Osteoblast (primary cell): Measurements from ENCODE around the gene CPEB3. TPM values are rescaled to one million over a fixed set of nuclear protein-coding genes. Genes with fewer than 3 reads are reported as not detected.

ENCODE experiments used
- DNase-seq: peaks from one replicate; pipeline ENCODE4 v3.0.0; 2011; ENCODE audit warnings: low spot score, mixed read lengths; ENCODE audit not compliant: insufficient read length; ENCODE audit errors: missing footprints
- H2AFZ ChIP-seq: 2 replicates; pipeline ENCODE4 v1.6.0; 2011; ENCODE audit warnings: mild to moderate bottlenecking, low read length
- H3K27ac ChIP-seq: 2 replicates; pipeline ENCODE4 v1.5.1; 2011; ENCODE audit warnings: mild to moderate bottlenecking, low read depth, low read length, moderate library complexity
- H3K27me3 ChIP-seq: 2 replicates; pipeline ENCODE4 v1.6.0; 2012; ENCODE audit warnings: mild to moderate bottlenecking, control low read depth, inconsistent platforms, low read length, moderate library complexity; ENCODE audit not compliant: insufficient read depth
- H3K36me3 ChIP-seq: 2 replicates; pipeline ENCODE4 v1.5.1; 2011; ENCODE audit warnings: mild to moderate bottlenecking, low read length, control low read depth, moderate library complexity; ENCODE audit not compliant: insufficient read depth
- H3K4me1 ChIP-seq: 2 replicates; pipeline ENCODE4 v1.5.1; 2011; ENCODE audit warnings: mild to moderate bottlenecking, low read length, control low read depth, moderate library complexity; ENCODE audit not compliant: insufficient read depth
- H3K4me2 ChIP-seq: 2 replicates; pipeline ENCODE4 v1.6.0; 2011; ENCODE audit warnings: mild to moderate bottlenecking, low read length; ENCODE audit not compliant: insufficient read depth
- H3K4me3 ChIP-seq: fragments of 200-600 bp; sonication (generic); 3 replicates; pipeline ENCODE4 v1.5.1; 2012; ENCODE audit warnings: mild to moderate bottlenecking, low read length, inconsistent platforms; ENCODE audit not compliant: insufficient read depth
- H3K79me2 ChIP-seq: 2 replicates; pipeline ENCODE4 v1.6.0; 2012; ENCODE audit warnings: mild to moderate bottlenecking, low read length, control low read depth, inconsistent platforms; ENCODE audit not compliant: insufficient read depth
- H3K9me3 ChIP-seq: 2 replicates; pipeline ENCODE4 v1.5.1; 2011; ENCODE audit warnings: low read depth, low read length, control low read depth
- H4K20me1 ChIP-seq: 2 replicates; pipeline ENCODE4 v1.6.0; 2012; ENCODE audit warnings: mild to moderate bottlenecking, low read length, control low read depth; ENCODE audit not compliant: insufficient read depth
- total RNA-seq: library from RNA; depleted of rRNA; stranded (reverse); fragments of >200 nt; gene quantifications from 2 replicates; pipeline ENCODE4 v1.2.3, GENCODE V29; 2012
- TF ChIP-seq, protein P1 (sequence below): IDR thresholded peaks from 2 replicates; pipeline ENCODE4 v1.5.1; 2011; ENCODE audit warnings: mild to moderate bottlenecking, low read depth, low read length, moderate library complexity; ENCODE audit errors: extremely low read depth

CPEB3 gene
- total RNA-seq, 1 donor, result 1.1 TPM

- peaks cover 15% of the 10 kb centered on the region for H4K20me1 ChIP-seq
- no peaks in the 10 kb centered on the region for H3K27me3 ChIP-seq
- no peaks in the 10 kb centered on the region for H3K9me3 ChIP-seq
- peaks cover 64% of the 10 kb centered on the region for H3K79me2 ChIP-seq
- H3K36me3 ChIP-seq, result peaks cover 3% of the 10 kb centered on the region
- H3K4me3 ChIP-seq, result no peak overlapping the region
- no peak for DNase-seq
- no peaks in the 10 kb centered on the region for H3K4me1 ChIP-seq
- TF ChIP-seq, protein P1, sequence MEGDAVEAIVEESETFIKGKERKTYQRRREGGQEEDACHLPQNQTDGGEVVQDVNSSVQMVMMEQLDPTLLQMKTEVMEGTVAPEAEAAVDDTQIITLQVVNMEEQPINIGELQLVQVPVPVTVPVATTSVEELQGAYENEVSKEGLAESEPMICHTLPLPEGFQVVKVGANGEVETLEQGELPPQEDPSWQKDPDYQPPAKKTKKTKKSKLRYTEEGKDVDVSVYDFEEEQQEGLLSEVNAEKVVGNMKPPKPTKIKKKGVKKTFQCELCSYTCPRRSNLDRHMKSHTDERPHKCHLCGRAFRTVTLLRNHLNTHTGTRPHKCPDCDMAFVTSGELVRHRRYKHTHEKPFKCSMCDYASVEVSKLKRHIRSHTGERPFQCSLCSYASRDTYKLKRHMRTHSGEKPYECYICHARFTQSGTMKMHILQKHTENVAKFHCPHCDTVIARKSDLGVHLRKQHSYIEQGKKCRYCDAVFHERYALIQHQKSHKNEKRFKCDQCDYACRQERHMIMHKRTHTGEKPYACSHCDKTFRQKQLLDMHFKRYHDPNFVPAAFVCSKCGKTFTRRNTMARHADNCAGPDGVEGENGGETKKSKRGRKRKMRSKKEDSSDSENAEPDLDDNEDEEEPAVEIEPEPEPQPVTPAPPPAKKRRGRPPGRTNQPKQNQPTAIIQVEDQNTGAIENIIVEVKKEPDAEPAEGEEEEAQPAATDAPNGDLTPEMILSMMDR, result no peak
- no peak overlapping the region for H3K4me2 ChIP-seq
- no peak overlapping the region for H3K27ac ChIP-seq
- H2AFZ ChIP-seq, result no peak overlapping the region
These were observed 32.2 kb upstream of the CPEB3 start for GRCh38 chr10:92323079-92323478.

DNA sequence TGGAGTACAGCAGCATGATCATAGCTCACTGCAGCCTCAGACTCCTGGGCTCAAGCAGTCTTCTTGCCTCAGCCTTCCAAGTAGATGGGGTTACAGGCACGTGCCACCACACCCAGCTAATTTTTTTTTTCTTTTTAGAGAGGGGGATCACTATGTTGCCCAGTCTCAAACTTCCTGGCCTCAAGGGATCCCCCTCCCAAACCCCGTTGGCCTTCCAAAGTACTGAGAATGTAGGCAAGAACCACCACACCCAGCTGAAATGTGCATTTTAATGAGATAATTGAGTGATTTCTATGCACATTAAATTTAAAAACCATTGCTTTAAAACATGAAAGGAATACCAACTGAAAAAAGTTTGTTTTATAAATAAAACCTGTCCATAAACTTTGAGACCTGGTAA lies 25.7 kb upstream of the CPEB3 start:
- Histone ChIP-seq H3K4me1 (no peaks in the 10 kb centered on the region), H3K4me3 (no peak overlapping the region), H3K4me2 (no peak overlapping the region), H4K20me1 (peaks cover 13% of the 10 kb centered on the region), H3K27me3 (no peaks in the 10 kb centered on the region), H3K36me3 (peaks cover 24% of the 10 kb centered on the region), H2AFZ (no peak overlapping the region), H3K79me2 (peaks cover 53% of the 10 kb centered on the region), H3K27ac (no peak overlapping the region), H3K9me3 (no peaks in the 10 kb centered on the region)
- no peak for DNase-seq
- TF ChIP-seq, protein P1, result no peak

GRCh38 chr10:92313750-92314149 lies 22.9 kb upstream of the CPEB3 start:
- H2AFZ ChIP-seq, result no peak overlapping the region
- H3K27ac ChIP-seq, result no peak overlapping the region
- no peaks in the 10 kb centered on the region for H3K4me1 ChIP-seq
- DNase-seq, result no peak
- no peak overlapping the region for H3K4me2 ChIP-seq
- H4K20me1 ChIP-seq, result peaks cover 18% of the 10 kb centered on the region
- peaks cover 59% of the 10 kb centered on the region for H3K79me2 ChIP-seq
- no peak overlapping the region for H3K4me3 ChIP-seq
- peaks cover 31% of the 10 kb centered on the region for H3K36me3 ChIP-seq
- TF ChIP-seq, protein P1, result no peak
- no peaks in the 10 kb centered on the region for H3K27me3 ChIP-seq
- H3K9me3 ChIP-seq, result no peaks in the 10 kb centered on the region

DNA sequence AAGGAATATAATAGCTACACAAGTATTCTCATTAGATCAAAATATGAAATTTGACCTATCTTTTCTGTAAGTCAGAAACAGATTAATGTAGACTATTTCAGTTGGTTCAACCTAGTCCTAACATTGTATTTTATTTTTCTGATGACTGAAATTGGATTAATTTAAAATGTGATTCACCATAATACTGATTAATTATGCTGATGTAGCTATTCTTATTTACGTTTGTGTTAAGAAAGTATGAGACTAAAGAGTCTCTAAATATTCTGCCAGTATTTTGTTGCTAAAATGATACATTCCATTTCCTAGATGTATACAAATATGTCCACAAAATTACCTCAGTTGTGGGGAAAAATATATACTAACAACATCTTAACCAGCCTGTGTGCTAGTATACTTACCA lies 18.4 kb upstream of the CPEB3 start:
- Histone ChIP-seq H3K36me3 (peaks cover 19% of the 10 kb centered on the region), H3K9me3 (no peaks in the 10 kb centered on the region), H3K4me3 (no peak overlapping the region), H3K27me3 (no peaks in the 10 kb centered on the region), H4K20me1 (peaks cover 23% of the 10 kb centered on the region), H3K4me1 (no peaks in the 10 kb centered on the region), H2AFZ (no peak overlapping the region), H3K4me2 (no peak overlapping the region), H3K79me2 (peaks cover 78% of the 10 kb centered on the region), H3K27ac (no peak overlapping the region)
- TF ChIP-seq, protein P1, result no peak
- DNase-seq, result peak; percentile 49
